Activated CD8-positive, alpha-beta memory T cell treated with anti-CD3 and anti-CD28 coated beads, Interleukin-2, amount 50 U/mL, for 48 hours (primary cell): Measurements from ENCODE around the gene MECR.

Source experiments
- DNase-seq: peaks from one replicate; pipeline ENCODE4 v3.0.0-alpha.2; 2020

MECR gene, protein sequence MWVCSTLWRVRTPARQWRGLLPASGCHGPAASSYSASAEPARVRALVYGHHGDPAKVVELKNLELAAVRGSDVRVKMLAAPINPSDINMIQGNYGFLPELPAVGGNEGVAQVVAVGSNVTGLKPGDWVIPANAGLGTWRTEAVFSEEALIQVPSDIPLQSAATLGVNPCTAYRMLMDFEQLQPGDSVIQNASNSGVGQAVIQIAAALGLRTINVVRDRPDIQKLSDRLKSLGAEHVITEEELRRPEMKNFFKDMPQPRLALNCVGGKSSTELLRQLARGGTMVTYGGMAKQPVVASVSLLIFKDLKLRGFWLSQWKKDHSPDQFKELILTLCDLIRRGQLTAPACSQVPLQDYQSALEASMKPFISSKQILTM

DNA sequence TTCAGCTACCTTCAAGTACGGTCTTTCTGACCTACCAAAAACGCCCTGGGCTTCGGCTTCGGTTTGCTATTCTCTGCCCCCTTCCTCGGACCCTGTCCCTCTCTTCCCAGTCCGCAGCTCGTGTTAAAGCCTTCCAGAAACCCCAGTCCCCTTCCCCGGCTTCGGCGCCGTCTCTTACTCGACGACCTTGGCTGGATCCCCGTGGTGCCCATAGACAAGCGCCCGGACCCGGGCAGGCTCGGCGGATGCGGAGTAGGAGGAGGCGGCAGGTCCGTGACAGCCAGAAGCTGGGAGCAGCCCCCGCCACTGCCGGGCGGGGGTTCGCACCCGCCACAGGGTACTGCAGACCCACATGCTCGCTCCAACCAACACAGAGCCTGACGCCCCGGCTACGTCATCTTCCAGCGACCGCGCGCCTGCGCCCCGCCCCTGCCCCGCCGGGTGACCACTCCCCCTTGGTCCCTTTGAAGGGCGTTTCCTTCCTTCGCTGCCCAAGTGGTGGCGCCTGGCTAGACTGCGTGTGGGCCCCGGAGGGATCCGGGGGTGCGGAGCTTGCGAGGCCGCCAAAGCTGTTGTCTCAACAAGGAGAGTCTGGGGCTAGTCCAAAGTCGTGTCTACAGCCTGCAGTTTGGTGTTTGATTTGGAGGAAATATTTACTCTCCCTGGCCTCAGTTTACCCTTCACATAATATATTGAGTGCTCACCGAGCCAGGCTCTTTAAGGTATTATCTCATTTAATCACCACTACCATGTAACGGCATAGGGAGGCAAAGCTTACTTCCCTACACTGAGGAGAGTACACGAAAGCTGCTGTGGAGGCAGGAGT is at the start of gene MECR:
MECR (minus strand) TSS at position 382 of the 826 bp plus-strand sequence; CDS start at position 354, 28 bp downstream.
- peak; percentile 99 for DNase-seq

DNA sequence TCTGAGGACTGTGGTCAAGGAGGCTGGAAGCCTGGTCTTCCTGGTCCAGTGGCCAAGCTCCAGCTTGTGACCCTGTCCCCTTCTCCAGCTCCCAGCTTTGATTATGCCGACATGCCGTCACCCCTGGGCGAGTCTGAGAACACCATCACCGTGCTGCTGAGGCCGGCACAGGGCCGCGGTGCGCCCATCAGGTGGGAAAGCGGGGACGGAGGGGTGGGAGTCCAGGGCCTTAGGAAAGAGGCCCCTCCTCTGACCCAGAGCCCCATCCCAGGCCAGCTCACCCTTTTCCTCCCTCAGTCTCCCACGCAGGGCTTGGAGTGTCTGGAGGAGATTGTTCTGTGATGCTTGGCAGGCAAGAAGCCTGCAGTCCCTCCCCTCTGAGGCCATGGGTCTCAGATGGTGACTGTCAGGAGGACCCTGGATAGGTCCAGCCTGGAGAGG is 49.2 kb upstream of the MECR start:
- no peak for DNase-seq

DNA sequence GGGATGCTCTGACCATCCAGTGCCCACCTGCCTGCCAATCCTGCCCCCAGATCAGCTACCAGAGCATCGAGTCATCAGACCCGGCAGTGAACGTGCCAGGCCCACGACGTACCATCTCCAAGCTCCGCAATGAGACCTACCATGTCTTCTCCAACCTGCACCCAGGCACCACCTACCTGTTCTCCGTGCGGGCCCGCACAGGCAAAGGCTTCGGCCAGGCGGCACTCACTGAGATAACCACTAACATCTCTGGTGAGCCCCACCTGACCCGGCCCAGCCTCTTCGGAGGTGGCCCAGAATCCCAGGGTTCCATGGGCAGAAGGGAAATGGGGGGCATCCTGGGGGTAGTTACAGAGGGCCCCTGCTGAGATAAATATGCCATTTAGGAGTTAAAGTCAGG is 48.7 kb upstream of the MECR start:
- DNase-seq = no peak

DNA sequence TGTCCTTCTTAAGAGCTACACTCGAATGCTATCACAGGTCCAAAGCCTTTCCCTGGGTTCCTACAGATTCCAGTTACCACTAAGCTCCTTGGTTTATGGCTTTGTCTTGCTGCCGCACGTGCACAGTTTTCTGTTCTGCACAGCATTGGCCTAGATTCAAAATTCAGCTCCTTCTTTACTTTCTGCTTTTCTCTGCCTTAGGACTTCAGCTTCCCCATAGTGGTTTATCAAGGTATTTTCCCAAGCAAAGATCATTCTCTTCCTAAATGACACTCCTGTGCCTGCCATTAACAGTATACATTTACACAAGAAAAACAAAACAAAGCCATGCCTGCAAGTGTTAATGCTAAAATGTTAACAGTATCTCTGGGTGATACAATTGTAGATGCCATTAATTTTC is 47.4 kb upstream of the MECR start:
- no peak for DNase-seq

DNA sequence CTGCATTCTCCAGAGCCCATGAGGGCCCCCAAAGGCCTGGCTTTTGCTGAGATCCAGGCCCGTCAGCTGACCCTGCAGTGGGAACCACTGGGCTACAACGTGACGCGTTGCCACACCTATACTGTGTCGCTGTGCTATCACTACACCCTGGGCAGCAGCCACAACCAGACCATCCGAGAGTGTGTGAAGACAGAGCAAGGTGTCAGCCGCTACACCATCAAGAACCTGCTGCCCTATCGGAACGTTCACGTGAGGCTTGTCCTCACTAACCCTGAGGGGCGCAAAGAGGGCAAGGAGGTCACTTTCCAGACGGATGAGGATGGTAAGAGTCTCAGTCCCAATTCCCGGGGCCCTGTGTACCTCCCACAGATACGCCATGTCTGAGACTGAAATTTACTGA is 44.7 kb upstream of the MECR start:
- peak; percentile 13 for DNase-seq

DNA sequence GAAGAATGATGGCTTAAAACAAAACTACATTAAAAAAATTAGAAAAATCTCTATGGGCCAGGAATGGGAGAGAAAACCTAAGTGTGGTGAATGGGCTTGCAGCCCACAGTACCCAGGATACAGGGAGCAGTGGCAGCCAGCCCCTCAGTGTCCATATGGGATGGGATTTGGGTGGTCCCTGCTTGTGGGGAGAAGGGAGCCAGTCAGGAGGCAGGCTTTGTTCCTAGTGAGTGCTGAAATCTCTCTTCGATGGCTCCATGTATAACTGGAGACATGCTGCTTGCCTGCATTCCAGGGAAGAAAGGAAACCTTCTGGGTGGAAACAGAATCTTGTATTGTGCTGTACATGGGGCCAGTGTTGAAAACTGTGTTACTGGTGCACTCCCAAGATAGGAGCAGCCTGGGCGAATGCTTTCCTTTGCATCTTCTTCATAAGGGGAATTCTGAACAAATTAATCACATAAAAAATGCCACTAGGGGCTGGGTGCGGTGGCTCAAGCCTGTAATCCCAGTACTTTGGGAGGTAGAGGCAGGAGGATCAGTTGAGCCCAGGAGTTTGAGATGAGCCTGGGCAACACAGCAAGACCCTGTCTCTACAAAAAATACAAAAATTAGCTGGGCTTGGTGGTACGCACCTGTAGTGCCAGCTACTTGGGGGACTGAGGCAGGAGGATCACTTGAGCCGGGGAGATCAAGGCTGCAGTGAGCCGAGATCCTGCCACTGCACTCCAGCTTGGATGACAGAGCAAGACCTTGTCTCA is 41.6 kb upstream of the MECR start:
- DNase-seq = peak; percentile 20

DNA sequence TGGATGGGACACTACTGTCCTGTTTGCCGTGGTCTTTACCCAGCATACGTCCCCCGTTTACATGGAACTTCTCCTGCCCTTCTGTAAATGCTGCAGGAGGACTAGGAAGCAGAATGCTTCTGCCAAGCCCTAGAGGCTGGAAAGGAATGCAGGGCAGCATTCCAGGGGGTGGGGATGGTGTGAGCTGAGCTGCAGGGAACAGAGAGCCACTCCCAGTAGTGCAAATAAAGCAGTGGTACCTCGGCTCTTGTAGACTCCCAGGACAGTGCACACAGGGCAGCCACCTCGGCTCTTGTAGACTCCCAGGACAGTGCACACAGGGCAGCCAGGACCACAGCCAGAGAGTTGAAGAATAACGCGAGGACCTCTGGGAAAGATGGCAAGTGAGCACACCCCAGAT is 41.0 kb upstream of the MECR start:
- peak; percentile 28 for DNase-seq

DNA sequence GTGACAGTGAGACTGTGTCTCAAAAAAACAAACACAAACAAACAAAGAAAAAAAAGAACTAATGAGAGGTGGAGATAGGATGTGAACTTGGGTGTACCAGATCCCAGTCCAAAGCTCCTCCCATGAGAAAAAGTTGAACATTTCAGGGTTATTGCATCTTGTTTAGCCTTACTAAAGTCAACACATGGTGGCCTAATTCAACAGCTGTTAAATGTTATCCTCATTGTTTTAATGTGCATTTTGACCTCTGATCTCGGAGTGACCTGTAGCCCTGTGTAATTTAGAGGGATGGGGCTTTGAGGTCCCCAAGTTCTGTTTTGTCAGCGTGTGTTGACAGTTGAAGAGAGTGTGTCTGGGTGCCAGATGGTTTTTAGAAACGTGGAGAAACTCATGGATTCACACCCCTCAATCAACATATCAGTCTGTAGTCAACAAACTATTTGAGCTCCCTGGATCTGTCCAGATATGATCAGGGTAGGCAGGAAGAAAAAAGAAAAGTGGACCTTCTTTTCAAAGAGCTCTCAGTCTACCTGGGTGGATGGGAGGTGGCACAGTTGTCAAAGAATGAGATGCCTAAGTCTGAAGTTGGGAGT is 40.3 kb upstream of the MECR start:
- no peak for DNase-seq

DNA sequence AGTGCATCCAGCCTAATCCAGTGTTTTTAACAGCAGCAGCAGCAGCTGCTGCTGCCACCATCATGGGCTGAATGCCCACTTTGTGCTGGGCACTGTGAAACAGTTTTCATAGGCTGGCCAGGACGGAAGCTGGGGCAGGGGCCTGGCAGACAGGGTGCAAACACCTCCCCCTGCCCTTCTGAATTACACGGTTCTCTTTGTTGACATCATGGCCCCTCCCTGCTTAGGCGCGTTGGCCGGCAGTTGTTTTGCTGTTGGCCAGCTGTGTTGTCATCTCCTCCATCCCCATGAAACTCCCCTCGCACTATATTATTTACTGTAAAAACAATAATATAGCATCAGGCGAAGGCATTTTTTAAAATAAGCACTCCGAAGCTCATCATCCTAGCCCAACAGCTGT is 38.6 kb upstream of the MECR start:
- DNase-seq = no peak

DNA sequence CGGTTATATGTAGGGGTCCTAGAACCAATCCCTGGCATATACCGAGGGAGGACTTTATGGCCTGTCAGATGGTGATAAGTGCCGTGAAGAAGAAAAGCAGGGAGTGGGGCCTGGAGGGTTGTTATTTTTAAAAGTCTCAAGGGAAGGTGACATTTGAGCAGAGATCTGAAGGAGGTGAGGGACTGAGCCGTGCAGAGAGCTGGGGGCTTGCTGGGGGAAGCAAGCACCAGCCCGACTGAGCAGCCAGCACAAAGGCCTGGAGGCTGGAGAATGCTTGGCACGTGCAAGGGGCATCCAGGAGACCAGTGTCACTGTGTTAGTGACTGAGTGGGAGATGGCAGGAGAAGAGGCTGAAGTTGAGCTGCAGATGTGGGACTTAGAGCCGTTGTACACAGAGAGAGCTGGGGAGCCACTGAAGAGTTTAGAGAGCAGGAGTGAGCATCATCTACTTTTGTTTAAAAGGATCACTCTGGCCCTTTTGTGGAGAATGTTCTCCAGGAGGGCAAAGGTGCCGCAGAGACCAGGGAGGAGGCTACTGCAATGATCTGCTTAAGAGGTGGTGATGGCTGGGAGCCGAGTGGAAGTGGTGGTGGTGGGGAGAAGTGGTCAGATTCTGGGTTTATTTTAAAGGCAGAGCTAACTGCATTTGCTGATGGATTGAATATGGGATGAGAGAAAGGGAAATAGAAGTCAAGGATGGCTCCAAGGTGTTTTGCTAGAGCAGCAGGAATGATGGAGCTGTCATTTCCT is 36.8 kb upstream of the MECR start:
- DNase-seq = no peak

DNA sequence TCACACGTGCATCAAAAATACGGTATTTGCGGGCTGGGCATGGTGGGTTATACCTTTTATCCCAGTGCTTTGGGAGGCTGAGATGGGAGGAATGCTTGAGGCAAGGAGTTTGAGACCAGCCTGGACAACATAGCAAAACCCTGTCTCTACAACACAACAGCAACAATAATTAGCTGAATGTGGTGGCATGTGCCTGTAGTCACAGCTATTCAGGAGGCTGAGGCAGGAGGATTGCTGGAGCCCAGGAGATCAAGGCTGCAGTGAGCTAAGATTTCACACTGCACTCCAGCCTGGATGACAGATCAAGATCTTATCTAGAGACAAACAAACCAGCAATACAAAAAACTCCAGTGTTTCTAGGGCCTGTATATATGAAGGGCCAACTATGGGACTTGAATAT is 36.2 kb upstream of the MECR start:
- no peak for DNase-seq

DNA sequence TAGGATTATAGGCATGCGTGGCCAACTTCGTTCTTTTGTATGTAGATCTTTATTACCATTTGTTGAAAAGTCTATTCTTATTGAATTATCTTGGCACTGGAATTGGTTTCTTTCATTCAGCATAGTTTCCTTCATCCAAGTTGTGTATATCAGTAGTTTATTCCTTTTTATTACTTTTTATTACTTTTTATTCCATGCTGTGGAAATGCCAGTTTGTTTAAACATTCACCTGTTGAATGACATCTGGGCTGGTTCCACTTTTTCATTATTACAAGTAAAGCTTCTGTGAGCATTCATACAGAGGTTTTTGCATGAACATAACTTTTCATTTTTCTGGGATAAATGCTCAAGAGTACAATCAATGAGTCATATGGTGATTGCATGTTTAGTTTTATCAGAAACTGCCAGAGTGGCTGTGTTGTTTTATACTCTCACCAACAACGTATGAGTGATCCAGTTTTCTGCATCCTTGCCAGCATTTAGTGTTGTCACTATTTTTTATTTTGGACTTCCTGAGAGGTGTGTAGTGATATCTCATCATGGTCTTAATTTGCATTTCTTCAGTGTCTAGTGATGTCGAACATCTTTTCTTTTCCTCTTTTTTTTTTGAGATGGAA is 34.1 kb upstream of the MECR start:
- DNase-seq = no peak

DNA sequence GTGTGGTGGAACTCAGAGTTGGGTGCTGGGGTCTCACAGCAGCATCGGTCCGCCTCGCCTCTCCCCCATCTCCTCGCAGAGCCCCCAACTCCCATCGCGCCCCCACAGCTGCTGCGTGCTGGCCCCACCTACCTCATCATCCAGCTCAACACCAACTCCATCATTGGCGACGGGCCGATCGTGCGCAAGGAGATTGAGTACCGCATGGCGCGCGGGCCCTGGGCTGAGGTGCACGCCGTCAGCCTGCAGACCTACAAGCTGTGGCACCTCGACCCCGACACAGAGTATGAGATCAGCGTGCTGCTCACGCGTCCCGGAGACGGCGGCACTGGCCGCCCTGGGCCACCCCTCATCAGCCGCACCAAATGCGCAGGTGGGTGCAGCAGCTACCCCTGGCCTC is 29.8 kb upstream of the MECR start:
- DNase-seq = no peak

DNA sequence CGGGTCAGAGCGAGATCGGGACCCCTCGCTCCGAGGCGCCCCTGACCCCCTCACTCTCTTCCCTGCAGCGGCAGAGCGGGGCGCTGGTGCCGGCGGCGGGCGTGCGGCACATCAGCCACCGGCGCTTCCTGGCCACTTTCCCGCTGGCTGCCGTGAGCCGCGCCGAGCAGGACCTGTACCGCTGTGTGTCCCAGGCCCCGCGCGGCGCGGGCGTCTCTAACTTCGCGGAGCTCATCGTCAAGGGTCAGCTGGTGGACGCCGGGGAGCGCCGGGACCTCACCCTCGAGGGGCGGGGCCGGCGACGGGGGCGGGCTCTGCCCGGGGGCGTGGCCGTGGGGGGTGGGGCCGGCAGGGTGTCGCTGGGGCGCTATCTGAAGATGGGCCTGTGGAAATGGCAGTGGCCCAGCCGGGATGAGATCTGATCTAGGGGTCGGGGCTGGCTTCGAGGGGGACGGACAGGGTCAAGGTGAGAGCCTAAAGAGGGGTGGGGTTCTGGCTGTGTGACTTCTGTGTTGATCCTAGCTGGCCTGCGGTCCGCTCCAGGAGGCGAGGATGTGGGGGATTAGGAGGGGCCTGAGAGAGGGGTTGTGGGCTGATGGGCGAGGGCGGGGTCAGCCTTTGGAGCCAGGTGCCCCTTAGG is 29.2 kb upstream of the MECR start:
- DNase-seq = peak; percentile 75

DNA sequence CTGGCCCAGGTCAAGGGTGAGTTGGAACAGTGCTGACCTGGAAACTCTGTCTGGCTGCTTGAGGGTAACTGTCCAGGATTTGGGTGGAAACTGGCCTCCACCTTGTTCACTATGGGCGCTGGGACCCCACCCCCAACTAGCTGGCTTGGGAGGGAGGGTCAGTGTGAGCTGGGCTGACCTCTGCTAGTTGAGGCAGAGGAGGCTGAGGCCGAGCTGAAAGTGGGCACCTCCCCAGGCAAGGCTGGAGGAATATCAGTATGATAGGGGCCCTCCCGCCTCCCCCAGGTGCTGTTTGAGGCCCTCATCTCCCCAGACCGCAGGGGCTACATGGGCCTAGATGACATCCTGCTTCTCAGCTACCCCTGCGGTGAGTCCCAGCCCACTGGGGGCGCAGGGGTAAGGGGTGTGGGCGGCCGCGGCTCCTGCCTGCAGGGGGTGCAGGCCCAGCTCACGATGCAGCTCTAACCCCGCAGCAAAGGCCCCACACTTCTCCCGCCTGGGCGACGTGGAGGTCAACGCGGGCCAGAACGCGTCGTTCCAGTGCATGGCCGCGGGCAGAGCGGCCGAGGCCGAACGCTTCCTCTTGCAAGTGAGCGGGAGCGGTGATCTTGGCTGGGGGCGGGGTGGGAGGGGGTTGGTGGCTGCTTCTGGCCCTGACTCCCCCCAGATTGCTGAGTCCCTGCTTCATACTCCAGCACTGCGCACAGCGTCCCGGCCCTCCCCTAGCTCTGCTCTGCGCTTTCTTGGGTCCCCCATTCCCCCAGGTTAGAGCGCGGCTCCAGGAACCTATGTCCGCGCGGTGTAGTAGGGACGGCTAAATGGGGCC is 28.5 kb upstream of the MECR start:
- no peak for DNase-seq

DNA sequence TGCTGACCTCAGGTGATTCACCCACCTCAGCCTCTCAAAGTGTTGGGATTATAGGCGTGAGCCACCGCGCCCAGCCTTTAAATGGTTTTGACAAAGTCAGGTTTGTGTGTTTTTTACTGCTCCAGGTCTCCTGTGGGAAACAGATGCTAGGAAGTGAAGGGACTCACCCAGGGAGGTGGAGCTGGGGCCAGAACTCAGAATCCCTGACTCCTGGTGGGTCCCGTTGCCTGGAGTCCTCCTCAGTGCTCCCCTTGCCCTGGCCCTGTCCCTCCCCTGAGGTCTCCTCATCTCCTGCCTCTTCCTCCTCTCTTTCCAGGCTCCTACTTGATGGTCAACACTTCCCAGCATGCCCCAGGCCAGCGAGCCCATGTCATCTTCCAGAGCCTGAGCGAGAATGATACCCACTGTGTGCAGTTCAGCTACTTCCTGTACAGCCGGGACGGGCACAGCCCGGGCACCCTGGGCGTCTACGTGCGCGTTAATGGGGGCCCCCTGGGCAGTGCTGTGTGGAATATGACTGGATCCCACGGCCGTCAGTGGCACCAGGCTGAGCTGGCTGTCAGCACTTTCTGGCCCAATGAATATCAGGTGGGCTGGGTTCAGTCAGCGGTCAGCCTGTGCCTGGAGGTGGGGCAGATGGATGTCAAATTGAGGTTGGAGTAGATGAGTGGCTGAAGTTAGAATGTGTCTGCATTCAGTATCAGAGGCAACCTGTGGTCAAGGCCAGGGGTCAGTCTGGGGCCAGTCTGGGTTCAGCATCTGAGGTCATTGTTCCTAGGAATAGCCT is 27.6 kb upstream of the MECR start:
- DNase-seq = no peak

DNA sequence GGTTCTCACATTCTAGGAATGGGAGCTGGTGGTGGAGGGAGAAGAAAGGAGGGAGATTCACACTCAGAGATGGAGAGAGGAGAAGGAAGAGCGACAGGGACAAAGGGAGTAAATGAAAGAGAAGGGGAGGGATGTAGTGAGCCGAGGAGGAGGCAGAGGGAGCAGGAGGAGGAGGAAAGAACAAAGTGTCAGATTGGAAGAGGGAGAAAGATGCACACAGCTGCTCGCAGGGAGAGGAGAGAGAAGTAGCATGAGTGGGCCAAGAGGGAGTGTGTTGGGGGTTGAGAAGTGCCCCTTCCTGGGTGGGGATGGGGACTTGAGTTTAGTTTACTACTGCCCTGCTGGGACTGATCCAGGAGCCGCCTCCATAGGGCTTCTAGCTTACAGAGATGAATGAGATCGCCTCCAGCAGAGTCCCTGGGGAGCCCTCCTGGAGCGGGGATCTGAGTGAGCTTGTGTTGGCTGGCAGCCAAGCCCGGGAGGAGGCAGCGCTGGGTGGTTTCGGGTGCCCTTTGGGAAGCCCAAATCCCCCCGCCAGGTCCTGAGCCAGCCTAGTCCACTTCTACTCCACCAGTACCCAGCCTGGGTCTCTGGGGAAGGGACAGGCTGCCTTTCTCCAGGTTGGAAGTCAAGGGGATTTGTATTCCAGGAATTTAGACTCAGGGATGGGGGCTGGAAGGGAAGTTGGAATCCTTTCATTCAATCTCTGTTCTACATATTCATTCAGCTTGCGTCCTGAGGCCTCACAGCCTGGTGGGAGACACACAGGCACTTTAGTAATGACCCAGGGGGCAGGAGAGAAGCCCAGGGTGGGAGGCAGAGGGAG is 26.5 kb upstream of the MECR start:
- no peak for DNase-seq

DNA sequence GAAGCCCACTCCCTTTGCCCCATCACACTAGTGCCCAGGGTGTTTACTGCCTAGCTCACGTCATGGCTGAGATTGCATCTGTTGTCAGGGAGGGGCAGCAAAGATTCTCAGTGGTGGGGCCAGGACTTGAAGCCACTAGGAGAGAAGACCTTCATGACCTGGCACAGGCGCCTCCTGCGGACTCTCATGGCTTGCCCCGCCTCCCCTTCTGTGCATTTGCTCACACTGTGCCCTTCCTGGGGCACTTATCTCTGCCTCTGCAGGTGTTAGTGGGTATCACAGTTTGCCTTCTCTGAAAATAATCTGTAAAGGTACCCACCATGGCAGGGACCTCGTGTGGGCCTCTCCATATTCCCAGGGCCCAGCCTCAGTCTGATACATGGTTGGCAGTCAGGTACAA is 25.7 kb upstream of the MECR start:
- no peak for DNase-seq
